ENCODE results near the gene MPZ.
"Not testable (repeated sequence)": the region's sequence is repeated elsewhere in the genome, so short reads cannot be mapped to it uniquely, and the experiment has no call there.

The MPZ gene

GRCh38 chr1:161309868-161310267, at the start of gene MPZ:
MPZ (minus strand) TSS chr1:161309968; CDS start chr1:161309905, 63 bp downstream.
- DNase-seq (ENCODE audit: low spot score): no peak

DNA sequence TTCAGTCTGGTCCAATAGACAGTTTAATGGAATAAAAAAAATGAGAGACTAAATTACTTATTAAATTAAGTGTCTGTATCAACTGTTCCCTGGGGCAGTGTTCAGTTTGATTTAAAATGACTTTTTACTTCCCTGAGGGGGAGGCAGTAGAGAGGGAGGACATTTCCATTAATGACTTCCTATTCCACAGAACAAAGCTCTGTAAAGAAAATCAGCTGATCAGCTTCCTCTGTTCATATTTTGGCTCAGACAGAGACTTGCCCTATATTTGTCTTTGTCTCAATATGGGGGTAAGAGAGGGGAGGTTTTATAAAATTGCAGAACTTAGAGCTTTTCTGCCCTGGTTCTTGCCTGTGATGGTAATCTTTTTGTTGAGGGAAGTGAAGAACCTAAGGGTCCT, 49.5 kb upstream of the MPZ start:
- DNase-seq (ENCODE audit: low spot score): peak; percentile 67

GRCh38 chr1:161357073-161357472, 47.3 kb upstream of the MPZ start:
- DNase-seq (ENCODE audit: low spot score): no peak

DNA sequence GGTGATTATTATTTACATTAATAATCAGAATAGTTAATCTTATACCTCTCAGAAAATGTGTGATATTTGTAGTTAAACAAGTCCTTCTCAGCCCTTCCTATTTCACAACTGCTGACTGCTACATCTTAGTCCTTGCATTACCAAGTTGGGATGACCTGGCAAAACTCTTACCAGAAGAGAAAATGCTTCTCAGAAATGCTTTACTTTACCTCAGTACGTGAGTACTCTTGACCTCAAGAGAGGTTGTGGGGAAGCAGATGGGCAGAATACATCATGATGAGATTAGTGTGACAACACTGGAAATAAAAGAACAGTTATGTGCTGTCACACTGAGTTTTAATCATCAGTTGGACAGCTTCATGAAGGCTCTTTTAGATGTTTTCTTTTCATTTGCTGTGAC, 41.7 kb upstream of the MPZ start:
- no peak for DNase-seq (ENCODE audit: low spot score)

GRCh38 chr1:161350671-161351070, 40.9 kb upstream of the MPZ start:
- DNase-seq (ENCODE audit: low spot score): no peak

- no peak for DNase-seq (ENCODE audit: low spot score)
Measured at GRCh38 chr1:161342821-161343220, 33.1 kb upstream of the MPZ start.

DNA sequence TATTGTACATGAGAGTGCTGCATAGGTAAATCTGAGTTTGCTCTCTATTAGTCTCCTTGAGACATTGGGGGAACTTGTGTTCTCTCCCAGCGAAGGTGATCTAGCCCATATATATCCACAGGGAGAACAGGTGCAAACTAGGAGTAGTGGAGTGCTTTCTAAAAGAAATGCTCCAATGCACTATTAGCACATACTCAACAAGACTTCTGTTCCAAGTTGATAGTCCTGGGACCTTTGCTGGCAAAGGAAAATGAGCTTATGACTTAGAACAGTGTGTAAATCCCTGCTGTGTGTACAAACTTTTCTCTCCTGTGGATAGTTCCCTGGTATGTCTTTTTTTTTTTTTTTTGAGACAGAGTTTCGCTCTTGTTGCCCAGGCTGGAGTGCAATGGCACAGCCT, 32.4 kb upstream of the MPZ start:
- DNase-seq (ENCODE audit: low spot score): no peak

DNA sequence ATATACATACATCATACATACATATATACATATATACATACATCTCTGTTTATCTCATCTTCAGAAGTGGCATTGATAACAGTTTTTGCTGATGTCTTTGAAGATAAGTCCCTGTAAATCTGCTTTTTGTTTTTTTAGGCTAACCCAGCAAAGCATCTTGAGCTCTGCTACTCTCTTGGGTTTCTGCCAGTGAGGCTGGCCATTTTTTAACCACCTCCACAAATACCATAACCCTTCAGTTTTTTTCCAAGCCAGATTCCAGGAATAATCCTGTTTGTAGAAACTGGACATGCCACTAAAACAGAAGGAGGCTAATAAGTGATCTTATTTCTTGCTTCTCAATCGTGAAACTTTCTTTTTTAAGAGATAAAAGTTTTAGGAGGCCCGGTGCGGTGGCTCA, 26.0 kb upstream of the MPZ start:
- no peak for DNase-seq (ENCODE audit: low spot score)

DNA sequence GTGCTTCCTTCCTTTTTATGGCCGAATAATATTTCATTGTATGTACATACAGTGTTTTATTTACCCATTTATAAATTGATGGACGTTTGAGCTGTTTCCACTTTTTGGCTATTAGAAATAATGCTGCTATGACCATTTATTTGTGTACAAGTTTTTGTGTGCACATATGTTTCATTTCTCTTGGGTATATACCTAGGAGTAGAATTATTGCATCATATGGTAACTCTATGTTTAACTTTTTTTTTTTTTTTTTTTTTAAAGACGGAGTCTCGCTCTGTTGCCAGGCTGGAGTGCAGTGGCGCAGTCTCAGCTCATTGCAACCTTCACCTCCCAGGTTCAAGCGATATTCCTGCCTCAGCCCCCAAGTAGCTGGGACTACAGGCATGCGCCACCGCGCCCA, 23.4 kb upstream of the MPZ start:
- DNase-seq (ENCODE audit: low spot score): no peak

- peak; percentile 71 for DNase-seq (ENCODE audit: low spot score)
Measured at GRCh38 chr1:161330346-161330745, 20.6 kb upstream of the MPZ start.

GRCh38 chr1:161324020-161324419, 14.3 kb upstream of the MPZ start:
- no peak for DNase-seq (ENCODE audit: low spot score)

GRCh38 chr1:161315841-161316674, 6.3 kb upstream of the MPZ start:
- not testable (repeated sequence) for DNase-seq (ENCODE audit: low spot score)

DNA sequence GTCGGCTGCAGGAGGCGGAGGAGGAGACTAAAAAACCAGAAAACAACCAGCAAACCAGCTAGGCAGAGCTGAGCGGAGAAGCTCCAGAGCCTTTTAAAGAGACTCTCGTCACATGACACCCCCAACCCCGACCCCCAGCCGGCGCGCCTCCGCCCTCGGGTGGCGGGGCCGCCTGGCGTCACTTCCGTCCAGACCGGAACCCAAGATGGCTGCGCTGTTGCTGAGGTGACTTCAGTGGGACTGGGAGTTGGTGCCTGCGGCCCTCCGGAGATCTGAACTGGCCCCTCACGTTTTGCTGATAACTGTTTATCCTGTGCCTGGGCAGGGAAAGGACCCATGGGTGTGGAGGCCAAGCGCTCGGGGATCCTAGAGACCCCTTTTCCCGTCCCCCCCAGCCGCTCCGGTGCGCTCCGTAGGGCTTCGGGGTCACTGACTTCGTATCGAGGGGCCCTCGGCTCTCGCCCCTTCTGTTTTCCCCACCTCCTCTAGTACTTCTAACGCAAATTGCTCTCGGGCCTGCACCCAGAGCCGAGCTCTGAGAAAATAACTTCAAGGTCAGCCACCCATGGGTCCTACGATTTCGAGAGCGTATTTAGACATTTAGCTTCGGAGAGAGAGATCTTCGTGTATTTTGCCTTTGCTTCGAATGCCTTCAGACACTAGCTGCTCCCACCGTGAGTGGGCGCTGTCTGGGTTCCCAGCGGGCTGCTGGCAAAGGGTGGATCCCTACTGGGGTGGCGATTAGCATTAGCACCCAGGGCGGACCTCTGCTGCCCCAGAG, 4.6 kb upstream of the MPZ start, which contains the start of gene SDHC:
Gene SDHC, plus strand, starts transcription at position 181 of the 781 bp plus-strand sequence. Its CDS starts 25 bp downstream, at position 206.
- peak; percentile 95 for DNase-seq (ENCODE audit: low spot score)

- peak; percentile 59 for DNase-seq (ENCODE audit: low spot score)
Measured at GRCh38 chr1:161313554-161314200, 3.9 kb upstream of the MPZ start.

GRCh38 chr1:161311595-161312181, 1.9 kb upstream of the MPZ start:
- DNase-seq (ENCODE audit: low spot score): no peak

- DNase-seq (ENCODE audit: low spot score): peak; percentile 80
Measured at GRCh38 chr1:161307892-161308638, 1.7 kb downstream of the MPZ start.

GRCh38 chr1:161307230-161307768, 2.5 kb downstream of the MPZ start:
- peak; percentile 98 for DNase-seq (ENCODE audit: low spot score)

- DNase-seq (ENCODE audit: low spot score): no peak
Measured at GRCh38 chr1:161305867-161306519, 3.8 kb downstream of the MPZ start.

DNA sequence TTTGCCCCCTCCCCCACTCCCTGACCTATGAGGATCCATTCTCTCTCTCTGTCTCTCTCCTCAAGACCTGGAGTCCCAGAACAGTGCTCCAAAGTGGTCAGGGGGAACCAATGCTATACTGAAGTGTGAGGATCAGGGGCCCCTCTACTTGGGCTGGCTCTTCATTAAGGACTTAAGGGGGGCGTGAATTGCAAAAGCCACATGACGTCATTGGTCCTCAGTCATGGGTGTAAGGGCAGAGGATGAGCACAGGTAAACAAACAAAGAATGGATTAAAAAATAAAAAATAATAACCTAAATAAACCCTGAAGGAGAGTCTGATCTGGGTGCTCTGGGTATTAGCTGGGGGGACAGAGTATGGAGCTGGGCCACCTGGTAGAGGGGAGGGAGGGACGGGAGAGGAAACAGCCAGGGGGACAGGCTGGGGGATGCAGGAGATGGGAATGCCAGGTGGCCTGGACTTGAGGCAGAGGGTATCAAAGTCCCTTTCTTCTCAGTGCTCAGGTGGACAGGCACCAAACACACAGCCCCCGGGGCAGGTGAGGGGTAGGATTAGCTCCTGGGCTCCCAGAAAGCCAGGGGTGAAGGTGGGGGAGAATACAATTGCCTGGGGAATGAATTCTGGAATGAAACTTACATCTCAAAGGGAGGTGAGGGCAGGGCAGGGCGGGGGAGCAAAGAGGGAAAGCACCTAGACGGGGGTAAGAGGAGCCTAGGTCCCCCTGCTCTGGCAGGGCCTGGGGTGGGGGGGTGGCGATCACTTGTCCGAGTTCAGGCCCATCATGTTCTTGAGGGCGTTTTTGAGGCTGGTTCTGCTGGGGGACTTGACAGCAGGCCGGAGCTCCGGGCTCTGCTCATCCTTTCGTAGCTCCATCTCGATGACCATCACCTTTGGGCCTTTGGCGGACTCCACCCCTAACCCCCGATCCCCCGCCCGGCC, 4.6 kb downstream of the MPZ start:
- DNase-seq (ENCODE audit: low spot score): no peak

DNA sequence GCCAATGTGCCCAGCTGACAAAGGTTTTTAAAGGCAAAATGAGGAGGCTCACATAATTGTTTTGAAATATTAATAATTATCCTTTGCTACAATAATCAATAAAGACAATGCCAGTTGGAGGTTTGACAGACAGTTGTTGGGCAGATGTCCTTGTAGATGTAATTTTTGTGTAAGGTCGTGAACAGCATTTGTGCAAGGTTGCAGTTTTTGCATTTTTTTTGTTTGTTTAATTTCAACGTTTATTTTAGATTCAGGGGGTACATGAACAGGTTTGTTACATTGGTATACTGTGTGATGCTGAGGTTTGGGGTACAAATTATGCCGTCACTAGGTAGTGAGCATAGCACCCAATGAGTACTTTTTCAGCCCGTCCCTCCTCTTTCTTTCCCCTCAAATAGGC, 9.3 kb downstream of the MPZ start:
- DNase-seq (ENCODE audit: low spot score): no peak
